GM12801 (cell line): ENCODE results near the gene AFAP1L1.

Source experiments
- TF ChIP-seq, protein P1 (sequence below): IDR thresholded peaks from one replicate; pipeline ENCODE4 v1.5.1; 2011; ENCODE audit warnings: control low read depth; ENCODE audit not compliant: insufficient read length; ENCODE audit errors: extremely low read depth

The AFAP1L1 gene

DNA sequence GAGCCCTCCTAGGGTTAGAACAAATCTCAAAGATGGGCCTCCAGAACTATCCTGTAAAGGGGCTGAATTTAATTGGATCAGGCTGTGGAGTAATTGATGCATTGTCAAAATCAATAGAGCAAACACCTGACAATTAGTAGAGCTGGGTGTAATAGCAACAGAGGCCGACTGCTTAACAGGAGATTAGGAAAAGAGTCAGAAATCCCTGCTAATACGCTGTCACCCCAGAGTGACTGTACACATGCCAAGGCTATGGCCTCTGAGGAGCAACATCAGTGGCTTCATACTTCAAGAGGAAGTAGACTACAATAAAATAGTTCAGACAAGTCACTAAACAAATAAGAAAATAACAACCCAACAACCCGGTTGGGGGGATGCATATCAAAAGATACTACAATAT lies 55.0 kb downstream of the AFAP1L1 start:
- TF ChIP-seq, protein P1, sequence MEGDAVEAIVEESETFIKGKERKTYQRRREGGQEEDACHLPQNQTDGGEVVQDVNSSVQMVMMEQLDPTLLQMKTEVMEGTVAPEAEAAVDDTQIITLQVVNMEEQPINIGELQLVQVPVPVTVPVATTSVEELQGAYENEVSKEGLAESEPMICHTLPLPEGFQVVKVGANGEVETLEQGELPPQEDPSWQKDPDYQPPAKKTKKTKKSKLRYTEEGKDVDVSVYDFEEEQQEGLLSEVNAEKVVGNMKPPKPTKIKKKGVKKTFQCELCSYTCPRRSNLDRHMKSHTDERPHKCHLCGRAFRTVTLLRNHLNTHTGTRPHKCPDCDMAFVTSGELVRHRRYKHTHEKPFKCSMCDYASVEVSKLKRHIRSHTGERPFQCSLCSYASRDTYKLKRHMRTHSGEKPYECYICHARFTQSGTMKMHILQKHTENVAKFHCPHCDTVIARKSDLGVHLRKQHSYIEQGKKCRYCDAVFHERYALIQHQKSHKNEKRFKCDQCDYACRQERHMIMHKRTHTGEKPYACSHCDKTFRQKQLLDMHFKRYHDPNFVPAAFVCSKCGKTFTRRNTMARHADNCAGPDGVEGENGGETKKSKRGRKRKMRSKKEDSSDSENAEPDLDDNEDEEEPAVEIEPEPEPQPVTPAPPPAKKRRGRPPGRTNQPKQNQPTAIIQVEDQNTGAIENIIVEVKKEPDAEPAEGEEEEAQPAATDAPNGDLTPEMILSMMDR, result no peak

DNA sequence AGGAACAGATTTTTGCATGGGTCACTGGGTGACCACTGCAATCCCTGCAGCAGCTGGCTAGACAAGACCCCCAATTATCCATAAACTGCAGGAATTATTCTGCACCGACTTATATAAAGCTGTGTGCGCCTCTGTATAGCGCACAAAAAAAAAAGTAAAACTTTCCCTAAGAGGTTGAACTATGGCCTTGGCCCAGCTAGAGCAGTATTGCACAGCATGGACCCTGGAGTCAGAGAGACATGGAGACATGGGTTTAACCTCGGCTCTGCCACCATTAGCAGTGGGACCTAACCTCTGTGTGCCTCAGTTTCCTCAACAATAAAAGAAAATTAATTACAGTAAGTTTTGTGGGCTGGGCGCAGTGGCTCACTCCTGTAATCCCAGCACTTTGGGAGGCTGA lies 56.5 kb downstream of the AFAP1L1 start:
- TF ChIP-seq, protein P1, result no peak

DNA sequence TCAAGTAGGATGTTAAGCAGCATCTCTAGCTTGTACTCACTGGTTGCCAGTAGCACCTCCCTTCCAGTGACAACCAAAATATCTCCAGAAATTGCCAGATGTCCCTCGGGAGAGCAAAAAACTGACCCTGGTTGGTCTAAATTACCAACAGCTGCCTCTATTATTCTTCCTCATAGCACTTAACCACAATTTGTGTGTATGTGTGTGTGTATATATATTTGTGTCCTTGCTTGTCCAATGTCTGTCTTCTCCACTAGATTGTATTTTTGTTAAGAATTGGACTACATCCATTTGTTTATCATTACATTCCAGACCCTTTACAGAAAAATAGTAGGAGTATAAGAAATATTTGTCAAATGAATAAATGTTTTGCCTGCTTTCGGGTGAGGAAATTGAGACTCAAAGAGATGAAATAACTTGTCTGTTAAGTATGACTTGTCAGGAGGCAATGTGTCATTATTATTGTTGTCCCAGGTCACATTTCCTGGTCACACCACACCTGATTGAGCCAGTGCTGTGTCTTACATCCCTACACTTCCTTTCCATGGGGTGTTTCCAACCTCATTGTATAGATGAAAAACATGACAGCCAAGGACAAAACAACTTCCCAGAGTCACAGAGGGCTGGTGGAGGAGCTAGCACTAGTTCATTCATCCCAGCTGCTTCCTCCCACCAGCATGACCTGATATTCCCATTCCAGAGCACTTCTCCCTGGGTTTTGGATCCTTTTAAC lies 62.2 kb downstream of the AFAP1L1 start:
- TF ChIP-seq, protein P1, result no peak

DNA sequence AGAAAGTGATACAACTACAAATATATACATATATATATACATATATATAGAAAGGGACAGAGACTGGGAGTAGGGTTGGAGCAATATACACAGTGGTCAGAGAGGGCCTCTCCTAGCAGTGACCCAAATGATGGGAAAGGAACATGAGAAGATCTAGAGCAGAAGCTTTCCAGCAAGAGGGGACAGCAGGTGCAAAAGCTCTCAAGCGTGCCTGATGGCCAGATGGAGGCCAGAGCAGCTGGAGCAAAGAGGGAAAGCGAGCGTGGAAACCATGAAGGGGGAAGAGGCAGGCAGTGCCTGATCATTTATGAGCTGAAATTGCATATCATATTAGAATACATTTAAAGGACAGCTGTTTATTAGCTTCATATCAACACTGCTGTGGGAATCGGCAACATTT lies 66.1 kb downstream of the AFAP1L1 start:
- TF ChIP-seq, protein P1, result no peak

DNA sequence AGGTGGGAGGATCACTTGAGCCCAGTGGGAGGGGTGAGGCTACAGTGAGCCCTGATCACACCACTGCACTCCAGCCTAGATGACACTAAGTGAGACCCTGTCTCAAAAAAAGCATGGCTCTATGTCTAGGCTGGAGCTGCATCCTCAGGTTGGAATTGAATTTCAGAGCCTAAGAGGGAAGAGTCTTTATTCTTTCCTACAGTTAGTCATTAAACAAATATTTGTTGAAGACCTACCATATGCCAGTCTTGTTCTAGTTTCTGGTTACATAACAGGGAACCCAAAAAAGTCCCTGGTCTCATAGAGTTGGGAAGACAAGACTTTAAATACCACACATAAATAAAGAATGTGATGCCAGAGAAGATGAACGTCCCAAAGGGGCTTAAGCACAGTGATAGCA lies 66.7 kb downstream of the AFAP1L1 start:
- TF ChIP-seq, protein P1, result no peak

DNA sequence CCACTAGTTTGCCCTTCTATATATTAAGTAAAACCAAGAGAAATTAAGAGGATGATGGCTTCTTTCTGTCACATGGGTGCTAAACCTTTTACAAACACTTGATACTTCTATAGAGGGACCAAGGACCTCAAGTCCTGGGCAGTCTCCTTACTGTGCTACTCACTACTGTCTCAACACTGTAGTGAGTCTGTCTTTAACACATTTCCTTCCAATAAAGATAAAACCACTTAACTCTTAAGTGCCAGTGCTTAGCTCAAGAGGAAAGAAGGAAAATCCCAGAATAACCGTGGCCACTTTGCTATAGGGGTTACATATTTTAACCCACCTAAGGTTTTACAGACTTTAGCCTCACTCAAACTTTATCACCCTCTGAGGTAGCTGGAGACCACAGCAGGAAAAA lies 69.3 kb downstream of the AFAP1L1 start:
- TF ChIP-seq, protein P1, result no peak

DNA sequence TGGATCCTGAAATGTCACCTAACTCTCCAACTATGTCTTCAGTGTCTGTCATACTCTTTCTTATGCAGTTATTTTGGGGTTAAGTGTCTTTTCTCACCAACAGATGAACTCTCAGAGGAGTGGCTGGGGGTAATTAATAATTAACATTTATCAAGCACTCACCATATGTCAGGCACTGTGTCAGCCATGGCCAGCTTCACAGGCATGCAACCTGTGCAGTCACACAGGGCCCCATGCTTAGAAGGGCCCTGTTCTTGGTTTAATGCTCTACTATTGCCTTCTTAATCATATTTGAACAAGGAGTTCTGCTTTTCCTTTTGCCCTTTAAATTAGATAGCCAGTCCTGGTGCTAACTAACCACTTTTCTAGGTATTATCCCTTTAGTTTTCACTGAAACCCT lies 70.2 kb downstream of the AFAP1L1 start:
- TF ChIP-seq, protein P1, result no peak
